ENCODE data around the gene APOBEC3B.

DNA sequence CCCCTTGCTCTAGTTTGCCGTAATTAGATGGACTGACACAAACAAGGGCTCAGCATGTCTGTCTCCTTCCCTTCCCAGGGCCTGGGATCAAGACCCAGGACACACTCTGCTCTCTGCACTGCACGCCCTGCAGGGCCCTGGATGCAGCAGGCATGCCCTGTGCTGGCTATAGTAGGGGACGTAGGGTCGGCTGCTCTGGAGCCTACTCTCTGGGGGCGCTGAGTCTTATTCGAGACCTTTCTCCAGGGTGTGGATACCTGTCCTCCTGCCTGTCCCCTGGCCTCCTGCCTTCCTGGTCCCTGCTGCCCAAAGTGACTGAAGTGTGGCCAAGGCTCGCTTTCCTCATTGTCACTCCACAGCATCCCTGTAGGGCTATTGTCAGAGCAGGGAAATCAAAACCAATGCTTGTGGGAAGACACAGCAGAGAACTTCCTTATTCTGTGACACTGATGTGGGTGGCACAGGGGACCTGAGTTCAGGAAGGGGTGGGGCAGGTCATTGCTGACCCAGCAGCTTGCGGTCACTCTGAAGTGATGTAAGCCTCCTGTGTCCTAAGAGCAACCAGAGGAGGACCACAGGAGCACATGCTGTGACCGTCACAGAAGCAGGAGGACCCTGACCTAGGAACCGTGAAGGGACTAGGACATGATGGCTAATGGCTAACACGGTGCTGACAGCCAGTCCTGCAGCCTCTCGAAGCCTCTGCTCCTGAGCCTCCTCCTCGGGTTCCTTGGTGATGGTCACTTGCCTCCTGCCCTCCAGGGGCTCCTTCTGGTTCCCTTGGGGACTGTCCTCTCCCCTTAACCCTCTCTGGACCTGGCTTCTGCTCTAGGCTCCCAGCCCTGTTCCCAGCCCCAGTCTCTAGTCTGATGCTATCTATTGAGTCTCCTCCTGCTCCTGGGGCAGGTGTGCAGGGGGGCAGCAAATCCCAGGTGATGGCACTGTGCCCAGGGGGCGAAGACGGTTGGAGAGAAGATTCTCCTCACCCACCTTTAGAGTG lies 14.4 kb upstream of the APOBEC3B start:
- TF ChIP-seq, protein P1, sequence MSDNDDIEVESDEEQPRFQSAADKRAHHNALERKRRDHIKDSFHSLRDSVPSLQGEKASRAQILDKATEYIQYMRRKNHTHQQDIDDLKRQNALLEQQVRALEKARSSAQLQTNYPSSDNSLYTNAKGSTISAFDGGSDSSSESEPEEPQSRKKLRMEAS (IDR thresholded peaks at IDR 0.05), result no peak
- no peak for TF ChIP-seq TAF1 (IDR thresholded peaks at IDR 0.05; ENCODE audit: low read depth)
- TF ChIP-seq, protein P2, sequence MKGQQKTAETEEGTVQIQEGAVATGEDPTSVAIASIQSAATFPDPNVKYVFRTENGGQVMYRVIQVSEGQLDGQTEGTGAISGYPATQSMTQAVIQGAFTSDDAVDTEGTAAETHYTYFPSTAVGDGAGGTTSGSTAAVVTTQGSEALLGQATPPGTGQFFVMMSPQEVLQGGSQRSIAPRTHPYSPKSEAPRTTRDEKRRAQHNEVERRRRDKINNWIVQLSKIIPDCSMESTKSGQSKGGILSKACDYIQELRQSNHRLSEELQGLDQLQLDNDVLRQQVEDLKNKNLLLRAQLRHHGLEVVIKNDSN (IDR thresholded peaks at IDR 0.05), result no peak

All from Ishikawa (cell line).